ENCODE results near the gene GPR55. TPM values are rescaled to one million over a fixed set of nuclear protein-coding genes. Genes with fewer than 3 reads are reported as not detected.

The GPR55 gene
- total RNA-seq, 1 experiment from 2014 or later, result not detected

DNA sequence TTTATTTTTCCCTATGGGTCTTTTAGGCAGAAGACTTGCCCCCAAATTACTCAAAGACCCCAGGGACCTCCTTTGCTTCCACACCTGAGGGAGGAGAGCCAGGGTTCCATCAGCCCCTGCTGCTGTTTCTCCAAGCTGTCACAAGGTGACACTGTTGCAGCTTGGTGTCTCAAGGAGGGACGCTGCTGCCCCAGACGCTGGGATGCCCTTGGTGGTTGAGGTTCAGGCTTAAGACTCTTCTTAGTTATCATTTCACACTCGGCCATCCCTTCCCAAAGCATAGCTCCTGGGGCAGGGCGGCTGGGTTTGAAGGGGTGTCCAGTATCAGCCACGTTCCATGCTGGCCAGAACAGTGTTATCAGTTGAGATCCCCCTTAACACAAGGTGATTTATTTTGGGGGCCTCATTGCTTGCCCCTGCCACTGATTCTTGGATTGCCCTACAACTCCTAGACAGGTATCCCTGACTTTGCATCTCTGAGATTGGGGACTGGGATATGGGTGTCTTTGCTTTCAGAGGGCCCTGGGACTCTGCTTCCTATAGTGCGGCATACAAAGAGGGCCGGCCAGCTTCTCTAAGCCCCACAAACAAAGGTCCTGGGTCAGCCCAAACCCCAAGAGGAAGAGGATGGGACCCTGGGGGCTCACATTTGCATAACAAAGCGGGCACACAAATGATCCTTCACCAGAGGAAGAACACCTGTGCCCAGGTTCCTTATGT lies 22.7 kb downstream of the GPR55 start:
- Histone ChIP-seq H3K4me2 (ENCODE audit: insufficient read depth, insufficient read length, low read length) (peak overlapping the region; percentile 18), H2AFZ (ENCODE audit: low read length) (no peak overlapping the region), H3K14ac (ENCODE audit: insufficient read depth, low read length) (peak overlapping the region; percentile 9; the same call in 1 of the 2 replicates), H3K18ac (ENCODE audit: insufficient read length, low read depth, low read length) (no peak overlapping the region), H2BK15ac (ENCODE audit: low read depth, low read length) (no peak overlapping the region), H3K56ac (ENCODE audit: insufficient read length, low read depth, low read length) (no peak overlapping the region), H2AK5ac (ENCODE audit: insufficient read length, low read length) (no peak overlapping the region), H4K8ac (replicated peaks; ENCODE audit: insufficient read length, low read depth, low read length) (no peak overlapping the region), H3K23ac (ENCODE audit: insufficient read length, low read depth, low read length) (no peak overlapping the region), H3K9ac (ENCODE audit: extremely low read depth, insufficient read length, low read length) (no peak overlapping the region), H3K4me1 (ENCODE audit: insufficient read depth, low read length) (peaks cover 15% of the 10 kb centered on the region), H4K5ac (ENCODE audit: insufficient read length, low read depth, low read length) (no peak overlapping the region), H3K79me1 (ENCODE audit: insufficient read depth, low read depth, low read length, poor library complexity, severe bottlenecking) (no peaks in the 10 kb centered on the region), H4K91ac (ENCODE audit: insufficient read length, low read depth, low read length) (no peak overlapping the region), H2BK12ac (ENCODE audit: insufficient read length, low read depth, low read length) (no peak overlapping the region), H2BK5ac (ENCODE audit: insufficient read length, low read length) (no peak overlapping the region), H2BK120ac (ENCODE audit: low read depth, low read length, poor library complexity, severe bottlenecking) (no peak overlapping the region), H3K4ac (ENCODE audit: low read depth, low read length) (no peak overlapping the region), H3K9me3 (ENCODE audit: control insufficient read depth, low read depth, low read length) (no peaks in the 10 kb centered on the region), H3K27ac (ENCODE audit: insufficient read length, low read depth, low read length) (no peak overlapping the region), H4K20me1 (ENCODE audit: control insufficient read depth, insufficient read depth, insufficient read length) (no peaks in the 10 kb centered on the region), H3K27me3 (ENCODE audit: insufficient read depth, low read length) (no peaks in the 10 kb centered on the region), H3K79me2 (ENCODE audit: insufficient read depth, low read length) (no peaks in the 10 kb centered on the region), H3T11ph (ENCODE audit: low read length) (no peak overlapping the region), H3K23me2 (ENCODE audit: insufficient read length, low read depth, low read length, poor library complexity, severe bottlenecking) (no peaks in the 10 kb centered on the region), H2BK20ac (ENCODE audit: low read depth, low read length, poor library complexity, severe bottlenecking) (no peak overlapping the region)
- Mint-ChIP-seq H3K36me3 (ENCODE audit: insufficient read depth in 1 of 3, low read depth in 3 of 3) (no peaks in the 10 kb centered on the region), H3K4me3 (peak overlapping the region; percentile 39 to 63; a peak in 4 of 5 replicates), H3K27me3 (ENCODE audit: low read depth) (peaks cover 45% of the 10 kb centered on the region), H3K9me3 (no peaks in the 10 kb centered on the region; a peak in 1 of 5 replicates), H3K27ac (peak overlapping the region in 2 of 3 experiments; percentile 80 to 88; a peak in 3 of 7 replicates), H3K4me1 (peaks cover 51 to 53% of the 10 kb centered on the region in 2 experiments)
- TF ChIP-seq CTCF (conservative IDR thresholded peaks at IDR 0.05), result peak; percentile 87
- no CpG with 5 or more reads among the region's 8 CpGs for WGBS (ENCODE audit: extremely low coverage, insufficient read length, low lambda C conversion rate)
- peak; percentile 85 for DNase-seq
